Tongue (tissue), 2 donors: ENCODE data around the gene CD34. TPM values are rescaled to one million over a fixed set of nuclear protein-coding genes. Genes with fewer than 3 reads are reported as not detected.

Experiments used
- DNase-seq: peaks from one replicate; pipeline ENCODE4 v3.0.0-alpha.2; 2015
- total RNA-seq: library from RNA; depleted of rRNA; stranded (reverse); fragments of >200 nt; gene quantifications from one replicate; pipeline ENCODE4 v1.2.3, GENCODE V29; 2014

CD34 gene
- total RNA-seq, 1 donor from 2014 or later: 57.5 TPM

DNA sequence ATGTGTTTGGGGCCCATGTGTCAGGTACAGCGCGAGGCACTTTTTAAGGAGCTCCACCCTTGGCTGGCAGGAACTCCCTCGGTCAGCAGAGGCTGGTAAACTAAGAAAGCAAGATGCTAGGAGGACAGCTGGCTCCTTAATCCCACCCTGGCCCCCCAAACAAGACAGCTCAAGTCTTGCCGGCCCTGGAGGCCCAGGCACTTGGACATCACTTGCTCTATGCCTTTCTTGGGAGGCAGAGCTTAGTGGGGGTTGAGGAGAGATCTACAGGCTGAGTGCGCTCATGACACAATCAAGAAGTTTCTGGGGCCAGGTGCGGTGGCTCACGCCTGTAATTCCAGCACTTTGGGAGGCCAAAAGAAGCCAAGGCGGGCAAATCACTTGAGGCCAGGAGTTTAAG is 78.1 kb downstream of the CD34 start:
- no peak for DNase-seq

DNA sequence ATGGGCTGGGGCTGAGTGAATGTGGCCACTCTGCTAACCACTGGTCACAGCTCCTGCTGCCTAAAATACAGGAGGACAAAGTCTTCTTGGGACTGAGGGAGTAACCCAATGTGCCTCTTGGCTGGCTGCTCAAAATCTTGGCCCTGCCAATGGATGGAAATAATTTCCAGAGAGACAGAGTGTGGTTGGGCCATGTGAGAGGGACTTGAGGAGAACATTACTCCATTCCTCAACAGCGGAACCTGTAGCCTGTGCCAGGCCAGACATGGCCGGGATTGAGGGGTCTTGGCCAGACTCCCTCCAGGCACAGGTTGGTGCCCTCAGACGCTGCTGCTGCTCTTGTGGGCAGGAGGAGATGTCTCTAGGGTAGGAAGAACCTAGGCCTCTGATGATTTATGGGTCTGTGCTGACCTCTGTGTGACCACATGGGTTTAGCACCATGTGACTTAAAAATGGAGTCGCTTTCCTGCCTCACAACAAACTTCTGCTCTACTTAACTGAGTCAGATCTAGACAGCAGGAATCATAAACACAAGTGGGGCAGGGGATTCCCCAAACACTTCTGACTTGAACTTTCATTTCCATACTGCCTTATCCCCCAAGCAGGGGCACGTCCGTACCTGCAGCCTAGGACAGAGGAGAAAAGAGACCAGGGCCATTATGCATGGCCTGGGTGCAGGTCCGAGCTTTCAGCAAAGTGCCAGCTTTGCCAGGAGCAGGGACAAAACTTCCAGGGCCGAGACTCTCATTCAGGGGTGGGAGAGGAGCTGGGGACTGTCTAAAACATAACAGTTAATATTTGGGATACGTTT is 79.2 kb downstream of the CD34 start:
- no peak for DNase-seq

Other genes starting within 250 kb of the CD34 start
- 120 TPM for gene CD46, start 159.1 kb downstream of the CD34 start, total RNA-seq